ENCODE measurements around the gene OTUD4. TPM values are rescaled to one million over a fixed set of nuclear protein-coding genes. Genes with fewer than 3 reads are reported as not detected.

Gene OTUD4
- total and polyA plus RNA-seq, 9 of the 15 experiments (the other 6 are each of a cell fraction or from before 2014, with no cell fraction given): 4.2 to 29.0 (median 24.8) TPM

DNA sequence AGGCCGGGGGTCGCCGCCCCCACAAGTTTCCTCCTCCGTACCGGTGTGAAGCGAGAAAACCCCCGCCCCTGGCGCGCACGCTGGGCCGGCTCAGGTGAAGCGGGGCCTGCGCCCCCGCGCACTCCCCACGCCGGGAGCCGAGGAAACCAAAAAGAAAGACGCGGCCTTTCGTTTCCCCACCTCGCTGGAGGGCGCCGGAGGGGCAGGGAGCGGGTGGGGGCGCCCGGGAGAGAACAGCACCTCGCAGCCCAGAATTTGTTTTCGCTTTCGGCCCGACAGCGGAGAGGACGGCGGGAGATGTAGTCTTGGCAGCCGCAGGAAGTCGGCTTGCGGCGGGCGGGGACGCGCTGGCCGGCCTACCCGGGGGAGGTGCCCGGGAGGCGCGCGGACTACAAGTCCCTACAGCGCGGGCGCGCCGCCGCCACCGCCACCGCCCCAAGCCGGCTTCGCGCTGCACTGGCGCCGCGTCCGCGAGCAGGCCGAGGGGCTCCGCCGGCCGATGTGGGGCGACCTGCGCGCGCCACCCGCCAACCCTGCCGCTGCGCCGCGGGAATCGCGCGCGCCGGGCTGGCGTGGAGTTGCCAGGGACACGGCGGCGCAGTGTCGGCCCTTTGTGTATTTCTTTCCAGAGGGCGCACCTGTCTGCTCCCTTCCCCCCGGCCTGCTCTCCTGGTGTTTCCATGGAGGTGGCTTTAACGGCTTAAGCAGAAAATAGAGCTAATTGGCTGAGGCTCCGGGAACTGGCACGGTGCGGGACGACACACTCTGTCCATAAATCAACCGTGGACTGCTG, at the start of gene OTUD4 (continued):
- TF ChIP-seq, protein P1, sequence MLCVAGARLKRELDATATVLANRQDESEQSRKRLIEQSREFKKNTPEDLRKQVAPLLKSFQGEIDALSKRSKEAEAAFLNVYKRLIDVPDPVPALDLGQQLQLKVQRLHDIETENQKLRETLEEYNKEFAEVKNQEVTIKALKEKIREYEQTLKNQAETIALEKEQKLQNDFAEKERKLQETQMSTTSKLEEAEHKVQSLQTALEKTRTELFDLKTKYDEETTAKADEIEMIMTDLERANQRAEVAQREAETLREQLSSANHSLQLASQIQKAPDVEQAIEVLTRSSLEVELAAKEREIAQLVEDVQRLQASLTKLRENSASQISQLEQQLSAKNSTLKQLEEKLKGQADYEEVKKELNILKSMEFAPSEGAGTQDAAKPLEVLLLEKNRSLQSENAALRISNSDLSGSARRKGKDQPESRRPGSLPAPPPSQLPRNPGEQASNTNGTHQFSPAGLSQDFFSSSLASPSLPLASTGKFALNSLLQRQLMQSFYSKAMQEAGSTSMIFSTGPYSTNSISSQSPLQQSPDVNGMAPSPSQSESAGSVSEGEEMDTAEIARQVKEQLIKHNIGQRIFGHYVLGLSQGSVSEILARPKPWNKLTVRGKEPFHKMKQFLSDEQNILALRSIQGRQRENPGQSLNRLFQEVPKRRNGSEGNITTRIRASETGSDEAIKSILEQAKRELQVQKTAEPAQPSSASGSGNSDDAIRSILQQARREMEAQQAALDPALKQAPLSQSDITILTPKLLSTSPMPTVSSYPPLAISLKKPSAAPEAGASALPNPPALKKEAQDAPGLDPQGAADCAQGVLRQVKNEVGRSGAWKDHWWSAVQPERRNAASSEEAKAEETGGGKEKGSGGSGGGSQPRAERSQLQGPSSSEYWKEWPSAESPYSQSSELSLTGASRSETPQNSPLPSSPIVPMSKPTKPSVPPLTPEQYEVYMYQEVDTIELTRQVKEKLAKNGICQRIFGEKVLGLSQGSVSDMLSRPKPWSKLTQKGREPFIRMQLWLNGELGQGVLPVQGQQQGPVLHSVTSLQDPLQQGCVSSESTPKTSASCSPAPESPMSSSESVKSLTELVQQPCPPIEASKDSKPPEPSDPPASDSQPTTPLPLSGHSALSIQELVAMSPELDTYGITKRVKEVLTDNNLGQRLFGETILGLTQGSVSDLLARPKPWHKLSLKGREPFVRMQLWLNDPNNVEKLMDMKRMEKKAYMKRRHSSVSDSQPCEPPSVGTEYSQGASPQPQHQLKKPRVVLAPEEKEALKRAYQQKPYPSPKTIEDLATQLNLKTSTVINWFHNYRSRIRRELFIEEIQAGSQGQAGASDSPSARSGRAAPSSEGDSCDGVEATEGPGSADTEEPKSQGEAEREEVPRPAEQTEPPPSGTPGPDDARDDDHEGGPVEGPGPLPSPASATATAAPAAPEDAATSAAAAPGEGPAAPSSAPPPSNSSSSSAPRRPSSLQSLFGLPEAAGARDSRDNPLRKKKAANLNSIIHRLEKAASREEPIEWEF (CRISPR knock-in tag; IDR thresholded peaks at IDR 0.05): no peak
- TF ChIP-seq, protein P2, sequence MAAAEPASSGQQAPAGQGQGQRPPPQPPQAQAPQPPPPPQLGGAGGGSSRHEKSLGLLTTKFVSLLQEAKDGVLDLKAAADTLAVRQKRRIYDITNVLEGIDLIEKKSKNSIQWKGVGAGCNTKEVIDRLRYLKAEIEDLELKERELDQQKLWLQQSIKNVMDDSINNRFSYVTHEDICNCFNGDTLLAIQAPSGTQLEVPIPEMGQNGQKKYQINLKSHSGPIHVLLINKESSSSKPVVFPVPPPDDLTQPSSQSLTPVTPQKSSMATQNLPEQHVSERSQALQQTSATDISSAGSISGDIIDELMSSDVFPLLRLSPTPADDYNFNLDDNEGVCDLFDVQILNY (CRISPR knock-in tag; IDR thresholded peaks at IDR 0.05): no peak
- no peak for TF ChIP-seq BDP1 (IDR thresholded peaks at IDR 0.05; ENCODE audit: insufficient read depth, insufficient read length)
- TF ChIP-seq SRSF7 (optimal IDR thresholded peaks at IDR 0.05; ENCODE audit: low read depth, low read length): no peak
- TF ChIP-seq NCOA4 (IDR thresholded peaks at IDR 0.05; ENCODE audit: partially characterized antibody): no peak
- TF ChIP-seq LCOR (CRISPR knock-in tag; IDR thresholded peaks at IDR 0.05): no peak
- no peak for TF ChIP-seq ASH1L (IDR thresholded peaks at IDR 0.05; ENCODE audit: borderline replicate concordance, low read depth, partially characterized antibody)
- TF ChIP-seq CBFA2T2 (conservative IDR thresholded peaks at IDR 0.05): no peak
- no peak for TF ChIP-seq ZC3H11A (IDR thresholded peaks at IDR 0.05; ENCODE audit: low read depth, low read length)
- TF ChIP-seq ILF3 (IDR thresholded peaks at IDR 0.05; ENCODE audit: borderline replicate concordance): no peak
- no peak for TF ChIP-seq DMBX1 (CRISPR knock-in tag; IDR thresholded peaks at IDR 0.05; ENCODE audit: borderline replicate concordance)
- TF ChIP-seq TSC22D4 (tag; IDR thresholded peaks at IDR 0.05): no peak
- TF ChIP-seq, protein P3, sequence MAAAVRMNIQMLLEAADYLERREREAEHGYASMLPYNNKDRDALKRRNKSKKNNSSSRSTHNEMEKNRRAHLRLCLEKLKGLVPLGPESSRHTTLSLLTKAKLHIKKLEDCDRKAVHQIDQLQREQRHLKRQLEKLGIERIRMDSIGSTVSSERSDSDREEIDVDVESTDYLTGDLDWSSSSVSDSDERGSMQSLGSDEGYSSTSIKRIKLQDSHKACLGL (CRISPR knock-in tag; IDR thresholded peaks at IDR 0.05; ENCODE audit: borderline replicate concordance, poor library complexity, severe bottlenecking): no peak
- TF ChIP-seq BRD9 (IDR thresholded peaks at IDR 0.05; ENCODE audit: low read depth, partially characterized antibody): no peak
- no peak for TF ChIP-seq SREBF2 (CRISPR knock-in tag; IDR thresholded peaks at IDR 0.05)
- TF ChIP-seq, protein P4, sequence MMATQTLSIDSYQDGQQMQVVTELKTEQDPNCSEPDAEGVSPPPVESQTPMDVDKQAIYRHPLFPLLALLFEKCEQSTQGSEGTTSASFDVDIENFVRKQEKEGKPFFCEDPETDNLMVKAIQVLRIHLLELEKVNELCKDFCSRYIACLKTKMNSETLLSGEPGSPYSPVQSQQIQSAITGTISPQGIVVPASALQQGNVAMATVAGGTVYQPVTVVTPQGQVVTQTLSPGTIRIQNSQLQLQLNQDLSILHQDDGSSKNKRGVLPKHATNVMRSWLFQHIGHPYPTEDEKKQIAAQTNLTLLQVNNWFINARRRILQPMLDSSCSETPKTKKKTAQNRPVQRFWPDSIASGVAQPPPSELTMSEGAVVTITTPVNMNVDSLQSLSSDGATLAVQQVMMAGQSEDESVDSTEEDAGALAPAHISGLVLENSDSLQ (IDR thresholded peaks at IDR 0.05): peak; percentile 94; the same call in 1 of the 2 replicates
- TF ChIP-seq, protein P5, sequence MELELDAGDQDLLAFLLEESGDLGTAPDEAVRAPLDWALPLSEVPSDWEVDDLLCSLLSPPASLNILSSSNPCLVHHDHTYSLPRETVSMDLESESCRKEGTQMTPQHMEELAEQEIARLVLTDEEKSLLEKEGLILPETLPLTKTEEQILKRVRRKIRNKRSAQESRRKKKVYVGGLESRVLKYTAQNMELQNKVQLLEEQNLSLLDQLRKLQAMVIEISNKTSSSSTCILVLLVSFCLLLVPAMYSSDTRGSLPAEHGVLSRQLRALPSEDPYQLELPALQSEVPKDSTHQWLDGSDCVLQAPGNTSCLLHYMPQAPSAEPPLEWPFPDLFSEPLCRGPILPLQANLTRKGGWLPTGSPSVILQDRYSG (tag; conservative IDR thresholded peaks at IDR 0.05; ENCODE audit: low read depth): 0 out of 2 replicates have a peak, but pooled peaks have one; percentile 45
- no peak for TF ChIP-seq PHTF2 (CRISPR knock-in tag; IDR thresholded peaks at IDR 0.05)
- no peak for TF ChIP-seq ADNP (tag; IDR thresholded peaks at IDR 0.05)
- TF ChIP-seq HDGF (IDR thresholded peaks at IDR 0.05): no peak

Data from K562 (cell line).